ENCODE results near the gene KIF26A.

Gene KIF26A

DNA sequence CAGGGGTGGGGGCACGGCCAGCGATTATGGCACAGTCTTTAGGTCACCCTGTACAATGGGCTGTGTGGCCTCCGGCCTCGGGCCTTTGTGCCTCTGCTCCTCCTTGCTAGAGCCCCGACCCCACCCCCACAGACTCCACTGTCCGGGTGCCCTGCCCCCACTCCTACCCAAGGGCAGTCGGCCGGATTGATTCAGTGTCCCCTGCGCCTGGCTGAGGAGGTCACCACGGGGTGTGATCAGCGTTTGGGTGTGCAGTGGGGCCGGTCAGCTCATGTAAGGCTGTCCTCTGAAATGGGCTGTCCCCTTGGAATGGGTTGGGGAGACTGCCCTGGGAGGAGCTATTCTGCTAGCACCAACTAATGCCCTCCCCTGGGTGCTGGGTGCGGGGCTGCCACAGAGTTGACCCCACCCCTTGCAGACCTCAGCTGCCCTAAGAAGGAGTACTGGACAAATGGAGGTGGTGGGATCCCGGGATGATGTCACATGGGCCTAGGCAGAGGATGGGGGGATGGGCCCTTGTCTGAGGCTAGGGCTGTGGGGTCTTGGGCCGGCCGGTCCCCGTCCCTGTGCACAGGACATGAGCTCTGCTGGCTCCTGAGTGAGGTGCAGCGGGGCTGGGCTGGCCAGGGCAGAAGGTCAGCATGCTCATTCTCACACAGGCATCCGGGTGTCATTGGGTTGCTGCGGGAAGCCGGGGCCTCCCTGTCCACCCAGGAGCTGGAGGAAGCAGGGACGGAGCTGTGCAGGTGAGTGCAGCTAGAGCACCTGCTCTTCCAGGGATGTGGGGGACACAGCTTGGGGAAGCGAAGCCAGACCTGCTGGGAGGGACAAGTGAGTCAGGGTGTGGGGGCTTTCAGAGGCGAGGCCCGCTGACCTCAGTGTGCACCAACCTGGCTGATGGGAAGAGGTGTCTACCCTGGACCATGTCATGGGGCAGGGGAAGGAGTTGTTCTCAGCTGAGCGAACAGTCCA, 29.5 kb upstream of the KIF26A start:
- no peaks in the 10 kb centered on the region for H3K36me3 ChIP-seq (ENCODE audit: control insufficient read depth in 2 of 2, insufficient read depth in 2 of 2, low read length in 2 of 2)
- no peaks in the 10 kb centered on the region for H3K27me3 ChIP-seq (ENCODE audit: control insufficient read depth in 1 of 2, insufficient read depth in 2 of 2, low read length in 2 of 2)
- no peak overlapping the region for H3K9ac ChIP-seq (ENCODE audit: low read length in 2 of 2)

DNA sequence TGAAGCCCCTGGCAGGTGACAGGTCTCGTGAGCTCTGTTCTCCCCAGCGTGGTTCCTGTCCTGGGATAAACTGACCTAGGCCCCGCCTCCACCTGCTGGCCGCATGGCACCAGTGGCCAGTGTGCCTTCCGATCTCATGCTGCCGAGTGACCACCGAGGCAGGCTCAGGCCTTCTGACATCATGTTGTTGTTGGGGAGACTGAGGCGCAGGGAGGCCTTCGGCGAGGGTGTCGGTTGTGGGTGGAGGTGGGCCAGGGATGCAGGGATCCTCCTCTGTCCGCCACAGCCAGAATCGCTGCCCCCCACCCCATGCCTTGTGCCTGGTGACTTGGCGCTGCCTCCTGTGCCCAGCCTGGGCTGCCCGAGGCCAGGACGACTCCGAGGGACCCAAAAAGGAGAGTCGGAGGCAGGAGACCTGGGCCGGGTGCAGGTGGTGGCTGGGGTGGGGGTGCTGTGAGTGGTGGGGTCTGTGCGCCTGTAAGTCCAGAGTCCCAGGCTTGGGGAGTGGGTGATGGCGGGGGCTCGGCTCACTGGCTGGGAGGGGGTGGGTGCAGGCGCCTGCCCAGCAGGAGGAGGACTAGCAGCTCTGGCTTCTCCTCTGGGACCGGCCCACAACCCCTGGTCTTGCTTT, 28.5 kb upstream of the KIF26A start:
- Histone ChIP-seq H3K9ac (ENCODE audit: low read length in 2 of 2) (no peak overlapping the region), H3K9me3 (ENCODE audit: control insufficient read depth in 2 of 2, low read length in 2 of 2) (no peaks in the 10 kb centered on the region), H3K4me3 (ENCODE audit: low read length in 2 of 2) (no peak overlapping the region), H3K27me3 (ENCODE audit: control insufficient read depth in 1 of 2, insufficient read depth in 2 of 2, low read length in 2 of 2) (peaks cover 0 to 3% of the 10 kb centered on the region in 2 donors), H3K36me3 (ENCODE audit: control insufficient read depth in 2 of 2, insufficient read depth in 2 of 2, low read length in 2 of 2) (no peaks in the 10 kb centered on the region), H3K4me1 (ENCODE audit: control insufficient read depth, insufficient read depth, low read length) (no peaks in the 10 kb centered on the region), H3K27ac (ENCODE audit: low read length) (no peak overlapping the region)

More for the DNA sequence above, 29.5 kb upstream of the KIF26A start:
- Histone ChIP-seq H3K27ac (ENCODE audit: low read length) (no peak overlapping the region), H3K9me3 (ENCODE audit: control insufficient read depth in 2 of 2, low read length in 2 of 2) (no peaks in the 10 kb centered on the region), H3K4me3 (ENCODE audit: low read length in 2 of 2) (no peak overlapping the region), H3K4me1 (ENCODE audit: control insufficient read depth, insufficient read depth, low read length) (no peaks in the 10 kb centered on the region)

DNA sequence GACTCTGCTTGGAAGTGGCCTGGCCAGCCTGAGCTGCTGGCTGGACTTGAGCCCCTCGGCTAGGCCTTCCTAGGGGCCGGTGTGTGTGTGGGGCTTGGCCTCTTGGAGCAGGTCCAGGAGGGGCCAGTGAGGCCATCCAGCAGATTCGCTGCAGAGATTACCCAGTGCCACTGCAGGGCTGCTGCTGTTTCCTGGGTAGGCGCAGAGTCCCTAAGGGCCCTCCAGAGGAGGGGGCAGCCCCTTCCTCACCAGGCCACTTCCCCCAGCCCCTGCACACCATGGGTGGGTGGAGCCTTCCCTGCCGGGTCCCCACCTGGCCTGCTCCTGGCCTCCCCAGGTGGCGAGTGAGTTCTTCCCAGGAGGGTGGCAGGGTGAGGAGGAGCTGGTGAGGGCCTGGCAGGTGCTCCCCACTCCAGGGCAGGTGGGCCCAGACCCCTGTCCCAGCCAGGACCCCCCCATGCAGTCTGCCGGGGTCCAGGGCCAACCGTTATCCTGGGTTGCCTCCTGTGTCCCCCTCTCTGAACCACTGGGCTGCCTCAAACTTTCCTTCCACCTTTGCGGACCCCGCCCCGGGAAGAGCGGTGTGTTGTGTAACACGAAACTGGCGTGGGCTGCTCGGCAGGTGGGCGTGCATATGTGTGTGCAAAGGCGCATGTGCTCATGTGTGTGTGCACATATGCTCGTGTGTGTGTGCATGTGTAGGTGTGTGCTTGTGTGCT, 27.7 kb upstream of the KIF26A start:
- no peaks in the 10 kb centered on the region for H3K36me3 ChIP-seq (ENCODE audit: control insufficient read depth in 2 of 2, insufficient read depth in 2 of 2, low read length in 2 of 2)
- no peak overlapping the region for H3K27ac ChIP-seq (ENCODE audit: low read length)
- no peaks in the 10 kb centered on the region for H3K9me3 ChIP-seq (ENCODE audit: control insufficient read depth in 2 of 2, low read length in 2 of 2)
- H3K4me1 ChIP-seq (ENCODE audit: control insufficient read depth, insufficient read depth, low read length): no peaks in the 10 kb centered on the region
- no peak overlapping the region for H3K4me3 ChIP-seq (ENCODE audit: low read length in 2 of 2)
- H3K9ac ChIP-seq (ENCODE audit: low read length in 2 of 2): no peak overlapping the region
- H3K27me3 ChIP-seq (ENCODE audit: control insufficient read depth in 1 of 2, insufficient read depth in 2 of 2, low read length in 2 of 2): peaks cover 0 to 6% of the 10 kb centered on the region in 2 donors

DNA sequence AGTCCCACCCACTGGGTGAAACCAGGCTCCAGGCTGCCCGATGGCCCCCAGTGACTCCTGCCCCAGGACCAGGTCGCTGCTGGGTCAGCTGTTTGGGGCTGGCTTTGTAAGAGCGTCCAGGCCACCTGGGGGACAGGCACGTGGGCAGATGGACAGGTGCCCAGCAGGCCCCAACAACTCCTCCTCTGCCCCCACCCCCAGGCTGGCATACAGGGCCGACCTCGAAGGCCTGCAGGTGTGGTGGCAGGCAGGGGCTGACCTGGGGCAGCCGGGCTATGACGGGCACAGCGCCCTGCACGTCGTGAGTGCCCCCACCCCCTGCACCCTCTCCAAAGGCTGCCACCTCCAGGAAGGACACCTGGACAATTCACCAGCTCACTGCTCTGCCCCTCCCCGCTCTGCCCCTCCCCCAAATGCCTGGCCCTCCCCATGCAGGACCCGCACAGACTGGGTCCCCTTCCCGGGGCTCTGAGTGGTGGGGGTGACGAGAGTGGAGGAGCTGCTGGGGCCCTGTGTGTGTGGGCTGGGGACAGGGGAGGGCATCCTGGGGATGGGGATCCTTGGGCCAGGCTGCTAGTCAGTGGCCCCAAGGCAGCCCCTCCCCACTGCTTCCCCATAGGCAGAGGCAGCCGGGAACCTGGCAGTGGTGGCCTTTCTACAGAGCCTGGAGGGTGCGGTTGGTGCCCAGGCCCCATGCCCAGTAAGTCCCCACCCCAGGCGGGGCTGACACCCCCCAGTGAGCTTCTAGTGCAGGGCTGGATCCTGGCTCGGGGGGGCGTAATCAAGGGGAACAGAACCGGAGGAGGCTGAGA, 26.9 kb upstream of the KIF26A start:
- Histone ChIP-seq H3K9ac (ENCODE audit: low read length in 2 of 2) (no peak overlapping the region), H3K4me3 (ENCODE audit: low read length in 2 of 2) (no peak overlapping the region), H3K36me3 (ENCODE audit: control insufficient read depth in 2 of 2, insufficient read depth in 2 of 2, low read length in 2 of 2) (no peaks in the 10 kb centered on the region), H3K27ac (ENCODE audit: low read length) (no peak overlapping the region), H3K27me3 (ENCODE audit: control insufficient read depth in 1 of 2, insufficient read depth in 2 of 2, low read length in 2 of 2) (peaks cover 7 to 14% of the 10 kb centered on the region in 2 donors), H3K4me1 (ENCODE audit: control insufficient read depth, insufficient read depth, low read length) (peaks cover 4% of the 10 kb centered on the region), H3K9me3 (ENCODE audit: control insufficient read depth in 2 of 2, low read length in 2 of 2) (no peaks in the 10 kb centered on the region)

DNA sequence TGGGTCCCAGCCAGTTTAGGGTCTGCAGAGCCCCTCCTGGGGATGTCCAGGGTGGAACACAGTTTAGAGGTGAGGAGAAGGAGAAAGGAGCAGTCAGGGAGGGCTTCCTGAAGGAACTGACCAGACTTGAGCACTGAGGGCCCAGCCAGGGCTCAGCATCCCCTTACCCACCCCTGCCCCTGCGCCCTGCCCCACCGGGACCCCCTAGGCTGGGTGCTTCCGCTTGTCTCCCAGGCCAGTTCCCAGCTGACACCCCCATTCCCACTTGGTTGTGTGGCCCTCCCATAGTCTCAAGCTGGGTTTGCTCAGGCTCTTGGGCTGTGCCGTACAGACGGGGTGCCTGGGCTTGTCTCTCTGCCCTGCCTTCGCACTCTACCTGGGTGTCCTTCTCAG, 26.3 kb upstream of the KIF26A start:
- Histone ChIP-seq H3K36me3 (ENCODE audit: control insufficient read depth in 2 of 2, insufficient read depth in 2 of 2, low read length in 2 of 2) (no peaks in the 10 kb centered on the region), H3K9me3 (ENCODE audit: control insufficient read depth in 2 of 2, low read length in 2 of 2) (no peaks in the 10 kb centered on the region), H3K9ac (ENCODE audit: low read length in 2 of 2) (no peak overlapping the region), H3K27me3 (ENCODE audit: control insufficient read depth in 1 of 2, insufficient read depth in 2 of 2, low read length in 2 of 2) (peaks cover 13 to 14% of the 10 kb centered on the region in 2 donors), H3K27ac (ENCODE audit: low read length) (no peak overlapping the region), H3K4me1 (ENCODE audit: control insufficient read depth, insufficient read depth, low read length) (peaks cover 8% of the 10 kb centered on the region), H3K4me3 (ENCODE audit: low read length in 2 of 2) (no peak overlapping the region)

DNA sequence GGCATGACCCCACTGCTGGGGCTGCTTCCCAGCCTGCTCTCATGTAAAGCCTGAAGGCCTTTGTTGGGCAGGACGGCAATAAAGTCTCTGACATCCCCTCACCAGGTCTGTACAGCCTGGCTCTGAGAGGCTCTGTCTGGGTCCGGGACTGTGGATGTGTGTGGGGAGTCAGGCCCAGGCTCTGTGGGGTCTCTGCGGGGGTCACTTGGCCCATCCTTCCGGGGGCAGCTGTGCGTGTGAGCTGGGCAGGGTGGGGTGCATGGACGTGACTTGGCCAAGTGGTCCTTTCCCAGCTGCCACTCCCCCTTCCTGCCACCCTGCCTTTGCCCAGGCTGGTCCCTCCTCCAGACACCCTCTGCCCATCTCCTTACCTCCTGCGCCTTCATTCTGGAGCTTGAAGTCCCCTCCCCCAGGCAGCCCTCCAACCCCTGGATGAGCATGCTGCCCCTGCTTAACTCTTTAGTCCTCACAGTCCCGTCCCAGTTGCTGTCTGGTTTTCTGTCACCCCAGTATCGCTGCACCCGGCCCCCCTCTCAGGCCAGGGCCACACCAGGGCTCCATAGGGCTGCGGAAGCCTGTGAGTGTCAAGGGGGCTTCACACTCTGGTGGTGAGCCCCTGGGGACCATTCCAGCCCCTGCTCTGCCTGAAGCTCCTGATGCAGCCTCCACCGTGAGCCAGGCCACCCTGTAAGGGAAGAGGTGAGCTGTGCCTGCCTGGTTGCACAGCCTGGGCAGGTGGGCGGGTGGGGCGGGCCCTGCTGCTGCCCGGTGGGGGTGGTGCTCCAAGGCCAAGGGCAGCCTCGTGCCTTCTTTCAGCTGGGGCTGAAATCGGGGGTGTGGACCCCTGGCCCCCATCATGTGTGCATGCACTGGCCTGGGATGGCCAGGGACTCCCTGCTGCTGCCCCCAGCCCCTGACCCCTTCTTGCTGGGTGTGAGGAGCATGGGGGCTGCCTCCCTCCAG, 25.5 kb upstream of the KIF26A start:
- H3K27ac ChIP-seq (ENCODE audit: low read length): no peak overlapping the region
- H3K9ac ChIP-seq (ENCODE audit: low read length in 2 of 2): no peak overlapping the region

DNA sequence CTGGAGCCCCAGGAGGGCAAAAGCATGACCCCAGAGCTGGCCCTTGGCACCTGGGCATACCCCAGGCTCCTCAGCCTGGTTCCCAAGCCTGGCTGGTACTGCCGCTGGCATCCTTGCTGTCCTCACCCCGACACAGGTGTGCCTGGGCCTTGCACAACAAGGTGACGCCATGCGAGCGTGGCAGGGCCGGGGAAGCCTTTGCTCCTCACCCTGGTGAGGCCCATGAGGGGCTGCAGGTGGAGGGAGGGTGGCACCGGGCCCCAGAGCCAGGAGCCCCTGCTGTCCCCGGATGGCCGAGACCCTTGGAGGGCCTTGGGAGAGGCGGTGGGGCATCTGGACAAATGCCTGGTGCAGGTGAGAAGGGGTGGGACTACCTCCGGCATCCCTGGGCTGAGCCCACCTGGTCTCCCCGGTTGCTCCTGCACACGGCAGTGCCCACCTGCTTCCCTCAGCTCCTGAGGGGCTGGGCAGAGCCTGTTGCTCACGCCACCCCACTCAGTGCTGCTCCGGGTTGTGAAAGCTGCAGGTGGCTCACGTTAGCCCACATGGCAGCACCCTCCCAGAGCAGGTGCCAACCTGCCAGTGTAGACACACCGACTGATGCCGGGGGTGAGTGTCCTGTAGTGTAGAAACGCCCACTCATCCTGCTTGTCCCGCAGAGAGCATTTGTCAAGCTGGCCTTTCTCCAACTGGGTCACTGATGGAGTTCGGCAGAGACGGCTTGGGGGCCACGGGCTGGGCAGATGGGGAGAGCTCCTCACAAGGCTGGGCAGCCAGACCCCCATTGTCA, 24.6 kb upstream of the KIF26A start:
- Histone ChIP-seq H3K4me1 (ENCODE audit: control insufficient read depth, insufficient read depth, low read length) (peaks cover 15% of the 10 kb centered on the region), H3K27me3 (ENCODE audit: control insufficient read depth in 1 of 2, insufficient read depth in 2 of 2, low read length in 2 of 2) (peaks cover 25 to 30% of the 10 kb centered on the region in 2 donors), H3K27ac (ENCODE audit: low read length) (no peak overlapping the region), H3K36me3 (ENCODE audit: control insufficient read depth in 2 of 2, insufficient read depth in 2 of 2, low read length in 2 of 2) (no peaks in the 10 kb centered on the region), H3K4me3 (ENCODE audit: low read length in 2 of 2) (no peak overlapping the region), H3K9me3 (ENCODE audit: control insufficient read depth in 2 of 2, low read length in 2 of 2) (no peaks in the 10 kb centered on the region), H3K9ac (ENCODE audit: low read length in 2 of 2) (no peak overlapping the region)

More for the DNA sequence above, 25.5 kb upstream of the KIF26A start:
- Histone ChIP-seq H3K4me3 (ENCODE audit: low read length in 2 of 2) (no peak overlapping the region), H3K4me1 (ENCODE audit: control insufficient read depth, insufficient read depth, low read length) (peaks cover 15% of the 10 kb centered on the region), H3K36me3 (ENCODE audit: control insufficient read depth in 2 of 2, insufficient read depth in 2 of 2, low read length in 2 of 2) (no peaks in the 10 kb centered on the region), H3K27me3 (ENCODE audit: control insufficient read depth in 1 of 2, insufficient read depth in 2 of 2, low read length in 2 of 2) (peaks cover 16 to 21% of the 10 kb centered on the region in 2 donors), H3K9me3 (ENCODE audit: control insufficient read depth in 2 of 2, low read length in 2 of 2) (no peaks in the 10 kb centered on the region)

DNA sequence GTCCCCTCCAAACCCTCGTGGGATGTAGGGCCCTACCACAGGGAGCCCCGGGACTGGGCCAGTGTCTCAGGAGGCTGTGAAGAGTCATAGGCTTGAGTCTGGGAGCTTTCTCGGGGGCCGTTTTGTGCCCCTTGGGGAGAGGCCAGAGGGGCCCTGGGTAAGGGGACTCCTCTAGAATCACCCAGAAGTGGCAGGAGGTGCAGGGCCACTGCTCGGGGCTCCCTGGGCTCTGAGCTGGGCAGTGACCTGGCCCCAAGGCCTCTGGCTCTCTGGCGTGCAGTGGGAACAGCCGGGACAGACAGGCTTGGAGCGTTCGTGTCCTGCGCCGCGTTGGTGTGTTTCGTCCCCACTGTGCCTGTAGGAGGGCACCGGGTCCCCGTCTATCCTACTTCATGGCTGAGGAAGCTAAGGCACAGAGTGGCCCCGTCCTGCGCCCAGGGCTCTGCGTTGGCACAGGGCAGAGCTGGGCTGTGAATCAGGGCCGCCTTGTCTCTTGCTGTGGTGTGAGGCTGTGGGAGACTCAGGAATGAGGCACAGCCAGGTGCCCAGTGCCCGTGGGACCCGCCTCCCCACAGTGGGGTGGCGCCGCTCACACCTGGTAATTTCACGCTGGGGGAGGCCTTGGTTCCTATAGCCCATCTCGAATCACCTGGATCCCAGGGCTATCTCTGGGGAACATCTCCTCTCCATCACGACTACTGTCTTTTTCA, 23.8 kb upstream of the KIF26A start:
- no peak overlapping the region for H3K9ac ChIP-seq (ENCODE audit: low read length in 2 of 2)
- H3K9me3 ChIP-seq (ENCODE audit: control insufficient read depth in 2 of 2, low read length in 2 of 2): no peaks in the 10 kb centered on the region
- no peaks in the 10 kb centered on the region for H3K36me3 ChIP-seq (ENCODE audit: control insufficient read depth in 2 of 2, insufficient read depth in 2 of 2, low read length in 2 of 2)
- H3K4me3 ChIP-seq (ENCODE audit: low read length in 2 of 2): no peak overlapping the region
- H3K4me1 ChIP-seq (ENCODE audit: control insufficient read depth, insufficient read depth, low read length): peaks cover 15% of the 10 kb centered on the region
- H3K27me3 ChIP-seq (ENCODE audit: control insufficient read depth in 1 of 2, insufficient read depth in 2 of 2, low read length in 2 of 2): peaks cover 33 to 38% of the 10 kb centered on the region in 2 donors
- H3K27ac ChIP-seq (ENCODE audit: low read length): no peak overlapping the region
